Stomach (tissue), 4 donors: ENCODE measurements around the gene TCFL5.

Source experiments
- CTCF ChIP-seq, 7 experiments: fragments of 450-650 bp in 4 of 7; fragments of 200-600 bp in 3 of 7; sonication (generic) in 3 of 7; IDR thresholded peaks; one replicate each; pipeline ENCODE4 v1.5.1; 2016 to 2019; ENCODE audit warnings: antibody characterized with exemption in 7 of 7, control low read depth in 2 of 7, mild to moderate bottlenecking in 1 of 7
- POLR2A ChIP-seq, 4 donors: fragments of 450-650 bp; IDR thresholded peaks; one replicate each; pipeline ENCODE4 v1.6.1; 2016; ENCODE audit warnings: antibody characterized with exemption in 4 of 4, control low read depth in 2 of 4, mild to moderate bottlenecking in 1 of 4, moderate library complexity in 1 of 4

GRCh38 chr20:62821726-62822210 is 39.9 kb downstream of the TCFL5 start:
- TF ChIP-seq CTCF (IDR thresholded peaks at IDR 0.05) = no peak
- no peak for TF ChIP-seq POLR2A (IDR thresholded peaks at IDR 0.05)
